ENCODE data around the gene MAB21L2. TPM values are rescaled to one million over a fixed set of nuclear protein-coding genes. Genes with fewer than 3 reads are reported as not detected.
A peak's percentile ranks its signal among the peaks of the same experiment; 100 is the strongest.

The MAB21L2 gene
- total RNA-seq, 1 donor from 2014 or later: 0.13 TPM

GRCh38 chr4:150591406-150591805 lies 9.5 kb downstream of the MAB21L2 start:
- DNase-seq (ENCODE audit: low spot score) (no peak), ATAC-seq (no peak)
- intact Hi-C loops (cut with DNase I): no loop called here

GRCh38 chr4:150591904-150592303 lies 10.0 kb downstream of the MAB21L2 start:
- intact Hi-C loops (cut with DNase I): no loop called here
- ATAC-seq: no peak
- DNase-seq (ENCODE audit: low spot score): no peak

- DNase-seq (ENCODE audit: low spot score) (no peak), ATAC-seq (no peak)
- intact Hi-C loops (cut with DNase I): no loop called here
Measured at GRCh38 chr4:150593996-150594395, 12.0 kb downstream of the MAB21L2 start.

DNA sequence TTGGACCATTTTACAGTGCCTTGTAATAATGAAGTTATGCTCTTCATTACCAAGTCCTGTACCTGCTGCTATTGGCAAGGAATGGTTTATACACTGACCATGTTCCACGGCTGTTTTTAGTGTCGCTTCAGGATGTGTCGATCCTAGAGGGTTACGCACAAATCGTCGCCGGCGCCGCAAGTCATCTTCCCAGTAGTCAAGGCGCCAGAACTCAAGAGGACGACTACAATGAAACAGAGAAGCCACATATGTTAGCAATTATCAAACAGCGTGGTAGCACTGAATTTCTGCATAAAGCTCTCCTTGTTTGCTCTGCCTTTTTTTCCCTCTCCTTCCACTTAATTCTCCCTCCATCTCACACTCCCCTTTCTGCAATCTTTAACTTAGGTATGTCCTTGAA lies 17.0 kb downstream of the MAB21L2 start:
- DNase-seq (ENCODE audit: low spot score): no peak
- intact Hi-C loops (cut with DNase I): no loop called here
- peak; percentile 46 for ATAC-seq

DNA sequence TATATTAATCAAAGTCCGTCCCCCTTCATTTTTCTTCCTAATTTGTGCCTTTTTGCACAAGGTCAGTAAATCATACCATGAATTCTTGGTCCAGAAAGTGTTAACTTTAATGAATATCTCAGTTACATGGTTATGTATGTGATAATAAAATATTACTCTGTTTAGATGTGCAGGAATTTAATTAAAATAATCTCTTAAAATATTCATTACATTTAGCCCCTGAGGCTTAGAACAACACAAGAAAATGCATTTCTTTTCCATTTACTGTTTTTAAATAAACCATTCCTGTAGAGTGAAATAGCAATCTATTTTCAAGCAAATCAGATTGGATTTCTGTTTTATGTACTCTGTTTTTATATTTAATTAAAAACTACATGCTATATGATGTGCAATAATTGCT lies 17.6 kb downstream of the MAB21L2 start:
- ATAC-seq (no peak), DNase-seq (ENCODE audit: low spot score) (no peak)
- intact Hi-C loops (cut with DNase I): no loop called here

DNA sequence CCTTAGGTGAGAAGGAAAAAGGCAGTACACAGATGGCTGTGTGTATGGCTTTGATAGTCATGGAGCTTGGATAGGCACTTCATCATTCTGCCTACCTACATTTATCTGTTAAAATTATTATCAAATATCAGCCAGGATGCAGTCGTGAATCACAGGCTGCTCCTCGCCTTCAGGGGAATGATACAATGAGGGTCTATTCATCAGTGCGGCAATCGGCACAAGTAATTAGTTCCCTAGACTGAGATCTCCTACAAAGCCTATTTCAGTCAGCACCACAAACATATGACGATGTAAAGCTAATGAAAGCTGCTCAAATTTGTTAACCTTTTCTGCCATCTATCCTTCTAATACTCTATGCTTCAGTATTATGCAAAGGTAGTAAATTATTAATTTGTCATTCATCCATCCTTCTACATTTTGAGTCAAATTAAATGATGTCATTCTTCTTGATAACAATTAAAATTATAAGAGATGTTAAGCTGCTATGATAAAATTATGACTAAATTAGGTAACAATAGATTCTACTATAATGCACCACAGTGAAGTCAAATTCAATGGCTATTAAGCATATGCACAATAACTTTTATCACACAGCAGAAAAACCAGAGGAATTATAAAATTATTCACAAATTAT lies 19.0 kb downstream of the MAB21L2 start:
- no peak for DNase-seq (ENCODE audit: low spot score)
- intact Hi-C loops (cut with DNase I): no loop called here
- ATAC-seq: no peak

DNA sequence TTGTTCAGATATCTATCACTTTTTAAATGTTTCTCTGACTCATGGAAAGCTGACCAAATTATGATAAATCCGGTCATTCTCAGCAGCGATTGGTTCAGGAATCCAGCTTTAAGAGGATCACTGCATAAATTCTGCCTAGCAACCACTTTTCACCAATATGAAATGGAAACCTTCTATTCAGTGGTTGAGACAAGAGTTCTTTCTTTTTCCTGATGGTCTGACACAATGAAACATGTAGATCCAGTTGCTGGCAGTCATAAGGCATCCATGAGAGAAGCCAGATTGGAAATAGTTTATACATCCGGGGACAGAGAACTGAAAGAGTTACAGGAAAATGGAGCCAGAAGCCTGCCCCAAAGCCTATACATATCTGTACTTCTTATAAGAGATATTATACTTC lies 27.2 kb downstream of the MAB21L2 start:
- no peak for ATAC-seq
- no peak for DNase-seq (ENCODE audit: low spot score)
- intact Hi-C loops (cut with DNase I): no loop called here

GRCh38 chr4:150619042-150619441 lies 37.1 kb downstream of the MAB21L2 start:
- intact Hi-C loops (cut with DNase I): no loop called here
- ATAC-seq (no peak), DNase-seq (ENCODE audit: low spot score) (no peak)

GRCh38 chr4:150624055-150624454 lies 42.1 kb downstream of the MAB21L2 start:
- ATAC-seq: no peak
- DNase-seq (ENCODE audit: low spot score): no peak
- intact Hi-C loops (cut with DNase I): no loop called here

GRCh38 chr4:150625033-150625432 lies 43.1 kb downstream of the MAB21L2 start:
- ATAC-seq (no peak), DNase-seq (ENCODE audit: low spot score) (no peak)
- intact Hi-C loops (cut with DNase I): no loop called here

DNA sequence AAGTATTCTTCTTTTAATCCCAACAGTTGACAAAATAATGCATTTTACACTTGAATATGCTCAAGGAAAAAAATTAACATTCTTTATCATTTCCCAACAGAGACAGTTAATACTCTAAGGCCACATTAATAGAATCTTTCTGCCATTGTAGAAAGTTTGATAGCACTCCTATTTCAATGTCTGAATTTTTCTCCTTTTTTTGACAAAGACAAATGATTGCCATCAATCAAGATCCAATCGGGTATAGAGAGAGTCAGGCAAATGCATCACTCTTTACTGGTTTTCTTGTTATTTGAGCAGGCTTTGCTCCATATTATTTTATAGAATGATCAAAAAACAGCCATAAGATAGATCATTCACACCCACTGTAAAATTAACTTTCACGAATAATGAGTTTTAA lies 46.1 kb downstream of the MAB21L2 start:
- DNase-seq (ENCODE audit: low spot score): no peak
- ATAC-seq: no peak
- intact Hi-C loops (cut with DNase I): no loop called here

- no peak for DNase-seq (ENCODE audit: low spot score)
- intact Hi-C loops (cut with DNase I): no loop called here
- ATAC-seq: no peak
Measured at GRCh38 chr4:150632639-150633038, 50.7 kb downstream of the MAB21L2 start.
